IPS-18c (cell line): Measurements from ENCODE around the gene UNKL.

Experiments used
- H3K4me3 ChIP-seq: 2 replicates; pipeline ENCODE4 v1.7.0; 2013; ENCODE audit warnings: low read depth, mild to moderate bottlenecking, low read length, moderate library complexity; ENCODE audit not compliant: insufficient read depth
- H3K9me3 ChIP-seq: one replicate; pipeline ENCODE4 v1.6.1; 2013; ENCODE audit warnings: mild to moderate bottlenecking, low read length, moderate library complexity; ENCODE audit not compliant: control insufficient read depth, insufficient read depth

Gene UNKL

GRCh38 chr16:1351582-1352362, 62.7 kb downstream of the UNKL start, which contains the start of the genes GNPTG and TSR3:
Gene GNPTG (plus strand): TSS chr16:1351931. CDS start chr16:1351966, 35 bp downstream.
Gene TSR3 (minus strand): TSS chr16:1351878. CDS start chr16:1351804, 74 bp downstream.
- Histone ChIP-seq H3K9me3 (no peaks in the 10 kb centered on the region), H3K4me3 (peak within 1 kb of the TSS; percentile 95)

DNA sequence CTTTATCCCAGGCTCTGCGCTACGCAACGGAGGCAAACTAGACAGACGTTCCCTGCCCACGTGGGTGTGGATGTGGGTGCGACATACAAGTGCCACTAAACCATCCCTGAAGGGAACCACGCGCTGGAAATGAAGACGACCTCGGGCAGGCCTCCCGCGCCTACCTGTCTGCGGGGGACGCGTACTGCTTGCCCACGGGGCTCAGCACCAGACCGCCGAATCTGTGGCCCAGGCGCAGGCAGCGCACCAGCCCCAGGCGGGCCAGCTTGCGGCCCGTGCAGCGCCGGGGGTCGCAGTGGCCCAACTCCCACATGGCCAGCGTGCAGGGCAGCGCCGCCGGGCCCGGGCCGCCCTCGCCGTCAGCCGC, 63.3 kb downstream of the UNKL start:
- no peaks in the 10 kb centered on the region for H3K9me3 ChIP-seq
- peak overlapping the region; percentile 95 for H3K4me3 ChIP-seq

GRCh38 chr16:1350691-1351090, 63.8 kb downstream of the UNKL start:
- H3K4me3 ChIP-seq = peak overlapping the region; percentile 95
- no peaks in the 10 kb centered on the region for H3K9me3 ChIP-seq

GRCh38 chr16:1349951-1350350, 64.6 kb downstream of the UNKL start:
- H3K9me3 ChIP-seq = no peaks in the 10 kb centered on the region
- H3K4me3 ChIP-seq = no peak overlapping the region

DNA sequence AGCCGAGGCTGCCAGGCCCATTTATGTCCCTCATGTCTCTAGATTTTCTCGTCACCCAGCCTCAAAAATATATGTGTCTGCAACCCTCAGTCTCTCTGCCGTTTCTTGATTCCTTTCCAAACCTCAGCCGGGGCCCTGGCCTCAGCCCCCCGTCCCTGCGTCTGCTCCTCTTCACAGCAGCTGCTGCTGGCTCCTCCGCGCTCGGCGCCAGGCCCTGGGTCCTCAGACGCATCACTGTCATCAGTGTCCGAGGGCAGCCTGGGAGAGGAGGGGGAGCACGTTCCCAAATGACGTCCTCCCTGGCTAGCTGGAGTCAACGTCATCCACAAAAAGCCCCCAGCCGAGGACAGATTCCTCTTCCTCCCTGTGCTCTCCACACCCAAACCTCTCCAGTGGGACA, 65.2 kb downstream of the UNKL start:
- Histone ChIP-seq H3K9me3 (no peaks in the 10 kb centered on the region), H3K4me3 (no peak overlapping the region)

DNA sequence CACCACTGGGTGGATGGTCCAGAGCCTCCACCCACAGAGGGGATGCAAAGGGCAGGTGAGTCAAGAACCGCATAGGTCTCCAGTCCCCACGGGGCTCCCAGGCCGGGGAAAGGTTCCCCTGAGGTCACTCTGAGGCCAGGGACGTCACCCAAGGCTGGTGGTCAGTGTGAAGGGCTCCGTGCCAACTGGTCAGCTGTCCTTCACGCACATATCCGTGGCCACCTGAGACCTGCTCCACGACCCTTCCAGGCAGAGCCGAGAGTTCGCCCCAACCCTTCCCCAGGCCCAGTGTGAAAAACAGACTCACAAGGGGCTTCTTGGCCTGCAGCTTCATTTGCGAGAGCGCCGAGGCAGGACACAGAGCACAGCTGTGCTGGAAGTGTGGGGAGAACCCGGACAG, 65.6 kb downstream of the UNKL start:
- H3K4me3 ChIP-seq = no peak overlapping the region
- no peaks in the 10 kb centered on the region for H3K9me3 ChIP-seq

- Histone ChIP-seq H3K4me3 (no peak overlapping the region), H3K9me3 (no peaks in the 10 kb centered on the region)
Observed at GRCh38 chr16:1348441-1348840, 66.1 kb downstream of the UNKL start.

DNA sequence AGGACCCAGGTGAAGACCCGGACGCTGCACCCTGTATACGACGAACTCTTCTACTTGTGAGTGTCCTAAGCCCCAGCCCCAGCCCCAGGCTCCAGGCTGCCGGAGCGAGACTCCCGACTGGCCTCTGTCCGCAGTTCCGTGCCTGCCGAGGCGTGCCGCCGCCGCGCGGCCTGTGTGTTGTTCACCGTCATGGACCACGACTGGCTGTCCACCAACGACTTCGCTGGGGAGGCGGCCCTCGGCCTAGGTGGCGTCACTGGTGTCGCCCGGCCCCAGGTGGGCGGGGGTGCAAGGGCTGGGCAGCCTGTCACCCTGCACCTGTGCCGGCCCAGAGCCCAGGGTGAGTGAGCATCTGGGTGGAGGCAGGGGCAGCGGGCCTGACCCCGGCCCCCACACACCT, 66.5 kb downstream of the UNKL start:
- H3K9me3 ChIP-seq = no peaks in the 10 kb centered on the region

GRCh38 chr16:1347286-1347855, 67.1 kb downstream of the UNKL start:
- H3K4me3 ChIP-seq = no peak overlapping the region
- H3K9me3 ChIP-seq = no peaks in the 10 kb centered on the region

More for the DNA sequence above, 66.5 kb downstream of the UNKL start:
- H3K4me3 ChIP-seq = no peak overlapping the region

DNA sequence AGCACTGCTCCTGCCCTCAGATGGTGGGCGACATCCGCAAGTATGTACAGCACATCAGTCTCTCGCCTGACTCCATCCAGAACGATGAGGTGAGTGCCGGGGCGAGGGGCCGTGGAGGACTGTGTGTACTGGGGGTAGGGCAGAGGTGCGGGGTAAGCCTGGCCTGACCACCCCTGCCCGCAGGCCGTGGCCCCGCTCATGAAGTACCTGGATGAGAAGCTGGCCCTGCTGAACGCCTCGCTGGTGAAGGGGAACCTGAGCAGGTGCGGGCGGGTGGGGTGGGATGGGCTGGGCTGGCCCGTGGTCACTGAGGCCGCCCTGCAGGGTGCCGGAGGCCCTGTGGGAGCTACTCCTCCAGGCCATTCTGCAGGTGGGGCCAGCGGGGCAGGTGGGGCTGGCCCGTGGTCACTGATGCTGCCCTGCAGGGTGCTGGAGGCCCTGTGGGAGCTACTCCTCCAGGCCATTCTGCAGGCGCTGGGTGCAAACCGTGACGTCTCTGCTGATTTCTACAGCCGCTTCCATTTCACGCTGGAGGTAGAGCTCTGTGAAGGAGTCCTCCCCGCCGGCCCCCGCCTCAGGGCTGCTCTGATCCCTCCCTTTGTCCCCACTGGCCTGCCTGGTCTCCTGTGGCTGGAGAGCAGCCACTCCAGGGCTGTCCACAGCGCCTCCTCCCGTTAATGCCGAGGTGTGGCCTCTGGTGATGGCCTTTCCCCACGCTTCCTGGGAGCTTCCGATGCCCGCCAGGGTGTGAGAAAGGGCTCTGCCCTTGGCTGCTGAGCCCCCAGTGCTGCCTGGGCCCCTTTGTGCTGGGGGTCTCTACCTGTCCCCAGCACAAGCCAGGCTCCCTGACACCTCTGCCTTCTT, 67.8 kb downstream of the UNKL start:
- Histone ChIP-seq H3K9me3 (no peaks in the 10 kb centered on the region), H3K4me3 (no peak overlapping the region)

- no peak overlapping the region for H3K4me3 ChIP-seq
- no peaks in the 10 kb centered on the region for H3K9me3 ChIP-seq
Observed at GRCh38 chr16:1345651-1346421, 68.7 kb downstream of the UNKL start.

DNA sequence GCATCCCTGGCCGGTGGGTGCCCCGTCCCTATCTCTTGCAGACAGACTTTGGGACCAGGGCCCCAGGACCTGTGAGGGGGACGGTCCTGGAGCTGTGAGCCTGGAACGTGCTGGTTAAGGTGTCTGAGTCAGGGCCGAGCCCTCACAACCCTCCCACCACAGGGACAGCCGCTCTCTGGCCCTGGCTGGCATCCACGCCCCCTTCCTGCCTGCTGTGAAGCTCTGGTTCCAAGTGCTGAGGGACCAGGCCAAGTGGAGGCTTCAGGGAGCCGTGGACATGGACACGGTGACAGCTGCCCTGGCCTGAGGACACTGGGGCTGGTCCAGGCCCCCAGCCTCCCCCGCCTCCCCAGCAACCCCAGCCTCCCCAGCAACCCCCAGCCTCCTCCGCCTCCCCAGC, 69.4 kb downstream of the UNKL start:
- Histone ChIP-seq H3K4me3 (no peak overlapping the region), H3K9me3 (no peaks in the 10 kb centered on the region)

DNA sequence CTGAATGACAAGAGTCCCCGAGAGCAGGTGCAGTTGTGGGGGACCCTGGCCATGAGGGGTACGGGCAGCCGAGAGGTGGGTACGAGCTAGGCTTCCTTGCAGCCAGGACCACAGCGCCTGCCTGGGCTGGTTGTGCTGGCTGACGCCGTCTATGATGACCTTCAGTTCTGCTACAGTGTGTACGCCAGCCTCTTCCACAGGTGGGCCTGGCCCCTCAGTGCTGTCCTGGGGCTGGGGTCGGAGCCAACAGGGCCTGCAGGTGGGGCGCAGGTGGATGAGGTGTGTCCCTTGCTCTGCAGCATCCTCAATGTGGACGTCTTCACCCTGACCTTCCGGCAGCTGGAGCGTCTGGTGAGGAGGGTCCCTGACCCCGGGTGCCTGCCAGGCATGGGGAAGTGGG, 70.0 kb downstream of the UNKL start:
- Histone ChIP-seq H3K4me3 (no peak overlapping the region), H3K9me3 (no peaks in the 10 kb centered on the region)

- Histone ChIP-seq H3K4me3 (peak overlapping the region; percentile 46; the same call in 1 of the 2 replicates), H3K9me3 (no peaks in the 10 kb centered on the region)
Observed at GRCh38 chr16:1343428-1344242, 70.9 kb downstream of the UNKL start.

- no peaks in the 10 kb centered on the region for H3K9me3 ChIP-seq
- peak overlapping the region; percentile 46 for H3K4me3 ChIP-seq
Observed at GRCh38 chr16:1342526-1343427, 71.7 kb downstream of the UNKL start.
